OCI-LY1 (cell line): Measurements from ENCODE around the gene FAIM2.

ENCODE experiments used
- CTCF ChIP-seq: fragments of 200-600 bp; sonication (generic), shearing (Covaris generic); IDR thresholded peaks from 2 replicates; pipeline ENCODE4 v1.5.1; 2017; ENCODE audit warnings: mild to moderate bottlenecking, antibody characterized with exemption, low read length, moderate library complexity, mixed read lengths
- EZH2 ChIP-seq: fragments of 200-600 bp; sonication (generic), shearing (Covaris generic); IDR thresholded peaks from 2 replicates; pipeline ENCODE4 v1.8.0; 2017; ENCODE audit warnings: borderline replicate concordance, mixed run types, mild to moderate bottlenecking, antibody characterized with exemption, low read length, moderate library complexity, mixed read lengths

DNA sequence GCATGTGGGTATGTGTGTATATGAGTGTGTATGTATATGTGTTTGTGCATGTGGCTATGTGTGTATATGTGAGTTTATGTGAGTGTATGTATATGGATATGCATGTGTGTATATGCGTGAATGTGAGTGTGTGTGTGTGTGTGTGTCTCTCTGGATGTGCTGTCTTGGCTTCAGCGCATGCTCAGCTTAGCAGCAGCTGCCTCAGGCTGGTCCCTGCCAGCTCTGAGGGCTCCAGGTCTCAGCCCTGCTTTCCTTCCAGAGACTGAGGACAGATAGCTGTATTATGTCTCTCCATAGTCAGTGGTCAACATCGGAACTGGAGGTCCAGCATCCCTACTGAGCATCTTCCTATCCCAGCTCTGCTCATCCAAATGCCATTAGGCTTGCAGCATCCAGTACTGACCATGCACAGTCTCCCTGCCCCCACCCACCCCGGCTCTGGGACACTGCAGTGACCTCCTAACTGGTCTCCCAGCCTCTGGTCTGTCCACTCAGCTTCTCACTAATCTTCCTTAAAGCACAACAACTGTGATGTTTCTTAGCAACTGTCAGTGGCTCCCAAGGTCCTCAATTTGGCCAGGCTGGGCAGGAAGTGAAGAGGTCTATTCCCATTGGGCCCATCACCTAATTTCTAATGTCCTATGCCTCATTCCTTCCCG is 22.8 kb downstream of the FAIM2 start:
- TF ChIP-seq CTCF (no peak), EZH2 (no peak)
